Brain microvascular endothelial cell (primary cell): ENCODE results near the gene OR10A3.

ENCODE experiments used
- DNase-seq: peaks from one replicate; pipeline ENCODE4 v3.0.0-alpha.2; 2020
- H3K27ac ChIP-seq: fragments of 250-450 bp; sonication (Bioruptor Pico); 2 replicates; pipeline ENCODE4 v1.5.1; 2020; ENCODE audit warnings: mild to moderate bottlenecking, moderate library complexity
- H3K27me3 ChIP-seq: fragments of 250-450 bp; sonication (Bioruptor Pico); replicated peaks from 2 replicates; pipeline ENCODE4 v1.5.1; 2020; ENCODE audit warnings: mild to moderate bottlenecking
- H3K36me3 ChIP-seq: fragments of 250-450 bp; sonication (Bioruptor Pico); replicated peaks from 2 replicates; pipeline ENCODE4 v1.5.1; 2020; ENCODE audit warnings: mild to moderate bottlenecking
- H3K4me3 ChIP-seq: 2 replicates; pipeline ENCODE4 v1.5.1; 2011; ENCODE audit warnings: low read depth, mild to moderate bottlenecking, control low read depth, low read length, moderate library complexity
- CTCF ChIP-seq: IDR thresholded peaks from 2 replicates; pipeline ENCODE4 v1.5.1; 2011; ENCODE audit warnings: low read depth, mild to moderate bottlenecking, moderate library complexity, low read length, control low read depth, inconsistent platforms; ENCODE audit errors: missing control alignments
- in situ Hi-C: cut with HindIII; loops from 2 replicates; pipeline ENCODE4 v1.10.0; 2017; ENCODE audit warnings: low sequenced_read_pairs, low pct_ligation_motif_present

The OR10A3 gene

GRCh38 chr11:7955191-7955590 is 13.7 kb upstream of the OR10A3 start:
- Histone ChIP-seq H3K4me3 (no peak overlapping the region), H3K27ac (no peak overlapping the region), H3K27me3 (no peaks in the 10 kb centered on the region), H3K36me3 (no peaks in the 10 kb centered on the region)
- no peak for TF ChIP-seq CTCF
- DNase-seq: no peak
- in situ Hi-C loops: no loop called here

DNA sequence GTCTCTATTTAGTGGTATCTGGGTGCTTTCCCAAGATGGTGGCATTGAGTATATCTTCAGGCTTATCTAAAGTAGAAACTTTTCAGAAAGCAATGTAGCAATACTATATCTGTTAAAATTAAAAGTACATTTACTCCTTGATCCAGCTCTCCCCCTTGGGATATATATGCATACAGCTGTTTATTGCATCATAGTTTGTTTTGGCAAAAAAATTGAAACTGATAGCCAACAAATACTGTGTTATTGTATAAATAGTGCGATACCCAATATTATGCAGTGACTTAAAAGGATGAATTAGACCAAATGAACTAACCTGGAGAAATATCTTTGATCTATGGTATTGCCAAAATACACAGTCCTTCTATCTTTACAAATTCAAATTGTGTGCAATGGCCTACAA is 8.4 kb upstream of the OR10A3 start:
- Histone ChIP-seq H3K27me3 (no peaks in the 10 kb centered on the region), H3K4me3 (no peak overlapping the region), H3K27ac (no peak overlapping the region), H3K36me3 (no peaks in the 10 kb centered on the region)
- no peak for DNase-seq
- no peak for TF ChIP-seq CTCF
- in situ Hi-C loops: no loop called here

DNA sequence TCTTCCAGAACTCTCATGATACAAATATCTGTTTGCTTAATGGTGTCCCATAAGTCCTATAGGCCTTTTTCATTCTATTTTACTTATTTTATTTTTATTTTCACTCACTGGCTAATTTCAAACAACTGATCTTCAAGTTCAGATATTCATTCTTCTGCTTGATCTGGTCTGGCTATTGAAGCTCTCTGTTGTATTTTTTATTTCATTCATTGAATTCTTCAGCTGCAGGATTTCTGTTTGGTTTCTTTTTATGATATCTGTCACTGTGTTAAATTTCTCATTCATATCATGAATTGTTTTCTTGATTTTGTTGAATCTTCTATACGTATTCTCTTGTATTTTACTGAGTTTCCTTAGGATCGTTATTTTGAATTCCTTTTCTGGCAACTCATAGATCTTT is 2.6 kb upstream of the OR10A3 start:
- no peaks in the 10 kb centered on the region for H3K27me3 ChIP-seq
- no peak for DNase-seq
- no peak for TF ChIP-seq CTCF
- H3K27ac ChIP-seq: no peak overlapping the region
- in situ Hi-C loops: no loop called here
- no peak overlapping the region for H3K4me3 ChIP-seq
- no peaks in the 10 kb centered on the region for H3K36me3 ChIP-seq

DNA sequence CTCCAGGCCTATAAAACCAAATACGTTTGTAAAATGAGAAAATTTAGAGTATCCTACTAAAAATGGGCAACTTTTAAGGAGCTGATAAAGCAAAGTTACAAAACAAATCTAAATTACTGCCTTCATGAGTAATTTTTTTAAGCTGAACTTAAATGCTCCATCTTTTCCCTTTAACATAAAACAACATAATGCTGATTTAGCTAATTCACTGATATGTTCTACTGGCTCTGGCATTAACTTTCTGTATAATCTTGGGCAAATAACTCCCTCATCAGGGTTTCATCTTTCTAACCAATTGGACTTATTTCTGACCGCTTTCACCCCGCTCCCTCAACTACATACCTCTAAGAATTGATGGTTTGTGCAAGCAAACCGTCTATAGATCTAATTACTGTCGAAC is 362 bp downstream of the OR10A3 start:
- no peak for DNase-seq
- H3K27ac ChIP-seq: no peak overlapping the region
- in situ Hi-C loops: no loop called here
- H3K36me3 ChIP-seq: no peaks in the 10 kb centered on the region
- no peaks in the 10 kb centered on the region for H3K27me3 ChIP-seq
- no peak for TF ChIP-seq CTCF
- no peak overlapping the region for H3K4me3 ChIP-seq

DNA sequence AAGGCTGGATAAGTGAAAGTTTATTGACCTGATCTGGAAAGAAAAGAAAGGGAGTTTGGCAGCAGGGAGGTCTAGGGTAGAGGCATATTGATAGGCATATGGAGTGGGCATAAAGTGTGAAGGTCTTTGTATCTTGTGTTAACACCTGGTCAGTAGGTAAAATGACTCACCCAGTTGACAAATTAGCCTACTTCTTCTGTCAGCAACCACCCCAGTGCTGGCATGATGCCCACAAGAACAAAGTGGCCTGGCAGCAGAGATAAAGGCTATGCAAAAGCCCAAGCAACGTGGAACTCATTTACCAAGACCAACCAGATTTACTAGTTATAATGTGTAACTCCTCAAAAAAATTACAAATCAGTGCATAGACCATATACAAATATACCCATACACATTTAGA is 4.9 kb downstream of the OR10A3 start:
- in situ Hi-C loops: no loop called here
- Histone ChIP-seq H3K27ac (no peak overlapping the region), H3K36me3 (no peaks in the 10 kb centered on the region), H3K27me3 (no peaks in the 10 kb centered on the region), H3K4me3 (no peak overlapping the region)
- TF ChIP-seq CTCF: no peak
- DNase-seq: no peak

DNA sequence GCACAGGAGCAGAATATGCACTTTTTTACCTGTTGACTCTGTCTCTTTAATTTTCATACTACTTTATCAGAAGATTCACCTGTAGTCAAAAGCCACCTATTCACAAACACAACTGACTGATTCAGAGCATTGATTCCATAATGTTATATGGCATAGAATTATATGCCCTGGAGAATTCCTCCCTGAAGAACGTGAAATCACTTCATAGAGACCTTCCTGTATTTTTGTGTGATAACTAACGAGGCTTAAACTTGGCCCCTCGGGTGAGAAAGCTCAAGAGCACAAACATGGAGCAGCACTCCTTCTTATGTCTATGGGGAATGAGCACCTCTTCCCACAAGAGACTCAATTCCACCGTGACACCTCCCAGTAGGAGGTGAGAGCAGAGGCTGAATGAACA is 10.3 kb downstream of the OR10A3 start, which contains the start of gene OR10A6:
OR10A6 (minus strand) TSS at position 101 of the 400 bp plus-strand sequence. CDS start 2,606 bp downstream, outside the sequence.
- Histone ChIP-seq H3K36me3 (no peaks in the 10 kb centered on the region), H3K4me3 (no peak within 1 kb of the TSS), H3K27me3 (no peaks in the 10 kb centered on the region), H3K27ac (no peak within 1 kb of the TSS)
- no peak for DNase-seq
- in situ Hi-C loops: no loop called here
- TF ChIP-seq CTCF: no peak
